Liver (tissue), 3 donors: ENCODE measurements around the gene SDK2.

Experiments used
- FOXA1 ChIP-seq: IDR thresholded peaks from 2 replicates; pipeline ENCODE4 v1.6.1; 2016; ENCODE audit warnings: antibody characterized with exemption
- GABPA ChIP-seq, 2 donors: IDR thresholded peaks in 1 of 2; conservative IDR thresholded peaks in 1 of 2; 2 replicates each; pipeline ENCODE4 v1.6.1; 2016; ENCODE audit warnings: antibody characterized with exemption in 2 of 2, mild to moderate bottlenecking in 1 of 2, moderate library complexity in 1 of 2
- JUND ChIP-seq, 2 donors: IDR thresholded peaks; 2 replicates each; pipeline ENCODE4 v1.6.1; 2016; ENCODE audit warnings: antibody characterized with exemption in 2 of 2
- RAD21 ChIP-seq, 2 donors: IDR thresholded peaks; 2 replicates each; pipeline ENCODE4 v1.6.1; 2016; ENCODE audit warnings: antibody characterized with exemption in 2 of 2, mild to moderate bottlenecking in 2 of 2
- TAF1 ChIP-seq: conservative IDR thresholded peaks from 2 replicates; pipeline ENCODE4 v1.6.1; 2016; ENCODE audit warnings: antibody characterized with exemption, mild to moderate bottlenecking
- YY1 ChIP-seq: IDR thresholded peaks from 2 replicates; pipeline ENCODE4 v1.6.1; 2016; ENCODE audit warnings: antibody characterized with exemption, mild to moderate bottlenecking
- TF ChIP-seq, protein P1 (sequence below): fragments of 150-350 bp; IDR thresholded peaks from 2 replicates; pipeline ENCODE4 v1.5.1; 2017; ENCODE audit warnings: improper control_type of control experiment, low read depth, low read length; ENCODE audit not compliant: missing input control
- TF ChIP-seq, protein P2 (sequence below): IDR thresholded peaks from 2 replicates; pipeline ENCODE4 v1.6.1; 2016; ENCODE audit warnings: antibody characterized with exemption
- TF ChIP-seq, protein P3 (sequence below): IDR thresholded peaks from 2 replicates; pipeline ENCODE4 v1.6.1; 2016; ENCODE audit warnings: antibody characterized with exemption
- donor health status: healthy.
- donor health status: healthy.

DNA sequence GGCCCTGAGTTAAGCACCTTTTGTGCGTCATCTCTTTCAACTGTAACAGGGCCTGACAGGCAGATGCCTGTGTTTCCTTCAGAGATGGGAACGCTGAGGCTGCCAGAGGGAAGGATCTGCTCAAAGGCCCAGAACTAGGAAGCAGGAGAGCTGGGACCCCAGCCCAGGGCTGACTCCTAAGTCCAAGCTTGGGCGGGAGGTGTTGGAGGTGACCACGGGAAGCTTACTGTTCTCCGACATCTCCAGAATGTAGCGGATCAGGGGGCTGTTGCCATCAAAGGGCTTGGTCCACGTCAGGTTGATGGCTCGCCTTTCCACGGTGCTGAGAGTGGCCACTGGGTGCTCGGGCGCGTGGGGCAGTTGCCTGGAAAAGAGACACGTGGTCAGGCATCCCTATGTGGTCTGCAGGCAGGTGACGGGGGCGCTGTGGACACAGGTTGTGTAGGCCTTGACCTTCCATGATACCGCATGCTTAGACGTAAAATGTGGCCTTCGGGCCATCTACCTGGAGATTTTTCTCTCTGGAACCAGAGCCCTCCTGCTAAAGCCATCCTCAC is 221.0 kb downstream of the SDK2 start:
- TF ChIP-seq FOXA1 (no peak), TAF1 (no peak), YY1 (no peak), RAD21 (IDR thresholded peaks at IDR 0.05) (no peak), JUND (IDR thresholded peaks at IDR 0.05) (no peak), GABPA (IDR thresholded peaks at IDR 0.05 in 1 of 2, conservative IDR thresholded peaks at IDR 0.05 in 1 of 2) (no peak)
- TF ChIP-seq, protein P1, sequence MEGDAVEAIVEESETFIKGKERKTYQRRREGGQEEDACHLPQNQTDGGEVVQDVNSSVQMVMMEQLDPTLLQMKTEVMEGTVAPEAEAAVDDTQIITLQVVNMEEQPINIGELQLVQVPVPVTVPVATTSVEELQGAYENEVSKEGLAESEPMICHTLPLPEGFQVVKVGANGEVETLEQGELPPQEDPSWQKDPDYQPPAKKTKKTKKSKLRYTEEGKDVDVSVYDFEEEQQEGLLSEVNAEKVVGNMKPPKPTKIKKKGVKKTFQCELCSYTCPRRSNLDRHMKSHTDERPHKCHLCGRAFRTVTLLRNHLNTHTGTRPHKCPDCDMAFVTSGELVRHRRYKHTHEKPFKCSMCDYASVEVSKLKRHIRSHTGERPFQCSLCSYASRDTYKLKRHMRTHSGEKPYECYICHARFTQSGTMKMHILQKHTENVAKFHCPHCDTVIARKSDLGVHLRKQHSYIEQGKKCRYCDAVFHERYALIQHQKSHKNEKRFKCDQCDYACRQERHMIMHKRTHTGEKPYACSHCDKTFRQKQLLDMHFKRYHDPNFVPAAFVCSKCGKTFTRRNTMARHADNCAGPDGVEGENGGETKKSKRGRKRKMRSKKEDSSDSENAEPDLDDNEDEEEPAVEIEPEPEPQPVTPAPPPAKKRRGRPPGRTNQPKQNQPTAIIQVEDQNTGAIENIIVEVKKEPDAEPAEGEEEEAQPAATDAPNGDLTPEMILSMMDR: no peak
- TF ChIP-seq, protein P2, sequence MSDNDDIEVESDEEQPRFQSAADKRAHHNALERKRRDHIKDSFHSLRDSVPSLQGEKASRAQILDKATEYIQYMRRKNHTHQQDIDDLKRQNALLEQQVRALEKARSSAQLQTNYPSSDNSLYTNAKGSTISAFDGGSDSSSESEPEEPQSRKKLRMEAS: no peak
- TF ChIP-seq, protein P3, sequence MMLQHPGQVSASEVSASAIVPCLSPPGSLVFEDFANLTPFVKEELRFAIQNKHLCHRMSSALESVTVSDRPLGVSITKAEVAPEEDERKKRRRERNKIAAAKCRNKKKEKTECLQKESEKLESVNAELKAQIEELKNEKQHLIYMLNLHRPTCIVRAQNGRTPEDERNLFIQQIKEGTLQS: no peak
